ENCODE data around the gene BHLHA15.

BHLHA15 gene

DNA sequence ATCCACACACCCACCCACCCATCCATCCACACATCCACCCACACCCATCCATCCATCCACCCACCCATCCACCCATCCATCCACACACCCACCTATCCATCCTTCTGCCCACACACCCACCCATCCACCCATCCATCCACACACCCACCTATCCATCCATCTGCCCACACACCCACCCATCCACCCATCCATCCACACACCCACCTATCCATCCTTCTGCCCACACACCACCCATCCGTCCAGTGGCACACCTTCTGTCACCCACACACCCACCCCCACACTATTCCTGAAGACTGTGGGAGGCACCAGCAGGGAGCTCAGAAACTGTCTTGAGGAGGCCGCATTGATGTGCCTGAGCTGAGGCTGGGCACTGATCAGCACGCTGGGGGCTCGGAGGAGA is 31.7 kb downstream of the BHLHA15 start:
- Histone ChIP-seq H3K4ac (ENCODE audit: low read depth in 1 of 2, low read length in 2 of 2) (no peak overlapping the region), H3K18ac (ENCODE audit: low read depth in 1 of 2, low read length in 2 of 2) (no peak overlapping the region), H3K4me2 (ENCODE audit: low read length, poor library complexity, severe bottlenecking) (no peak overlapping the region), H2BK12ac (ENCODE audit: low read length in 2 of 2) (no peak overlapping the region), H4K91ac (ENCODE audit: low read length) (no peak overlapping the region), H3K4me1 (ENCODE audit: control insufficient read depth, insufficient read depth, low read depth, low read length) (peaks cover 9% of the 10 kb centered on the region), H3K23ac (ENCODE audit: low read length in 2 of 2) (no peak overlapping the region), H2AK5ac (ENCODE audit: low read length, severe bottlenecking) (no peak overlapping the region), H2BK15ac (ENCODE audit: low read depth, poor library complexity, severe bottlenecking) (no peak overlapping the region), H2BK5ac (ENCODE audit: low read depth, low read length, poor library complexity, severe bottlenecking) (no peak overlapping the region), H3K27ac (ENCODE audit: low read length, poor library complexity, severe bottlenecking) (no peak overlapping the region), H3K9ac (ENCODE audit: low read length) (no peak overlapping the region), H3K27me3 (ENCODE audit: control insufficient read depth in 1 of 2, insufficient read depth in 1 of 2, low read length in 2 of 2) (no peaks in the 10 kb centered on the region), H2AFZ (ENCODE audit: low read depth, low read length) (no peak overlapping the region), H3K4me3 (ENCODE audit: insufficient read depth in 1 of 2, low read depth in 1 of 2, low read length in 2 of 2) (no peak overlapping the region), H3K9me3 (ENCODE audit: control insufficient read depth, low read length) (no peaks in the 10 kb centered on the region), H3K79me1 (replicated peaks; ENCODE audit: low read length, poor library complexity, severe bottlenecking) (peaks cover 20% of the 10 kb centered on the region), H3K36me3 (ENCODE audit: control insufficient read depth in 1 of 2, insufficient read depth in 2 of 2, low read depth in 1 of 2, low read length in 2 of 2) (peaks cover 35 to 78% of the 10 kb centered on the region in 2 experiments), H3K14ac (ENCODE audit: low read length in 2 of 2) (no peak overlapping the region), H2BK120ac (ENCODE audit: low read depth, low read length) (no peak overlapping the region), H4K8ac (ENCODE audit: low read length) (no peak overlapping the region)
- no peak for DNase-seq
- 79% methylated on average over 4 of the region's 4 CpGs for WGBS

GRCh38 chr7:98244871-98245270 is 33.6 kb downstream of the BHLHA15 start:
- 99% methylated on average over 14 of the region's 14 CpGs for WGBS
- Histone ChIP-seq H3K23ac (ENCODE audit: low read length in 2 of 2) (no peak overlapping the region), H2BK120ac (ENCODE audit: low read depth, low read length) (no peak overlapping the region), H2BK12ac (ENCODE audit: low read length in 2 of 2) (no peak overlapping the region), H2AFZ (ENCODE audit: low read depth, low read length) (no peak overlapping the region), H3K14ac (ENCODE audit: low read length in 2 of 2) (no peak overlapping the region), H2BK5ac (ENCODE audit: low read depth, low read length, poor library complexity, severe bottlenecking) (no peak overlapping the region), H4K8ac (ENCODE audit: low read length) (no peak overlapping the region), H3K79me1 (replicated peaks; ENCODE audit: low read length, poor library complexity, severe bottlenecking) (peaks cover 29% of the 10 kb centered on the region), H3K4ac (ENCODE audit: low read depth in 1 of 2, low read length in 2 of 2) (no peak overlapping the region), H3K9ac (ENCODE audit: low read length) (no peak overlapping the region), H2BK15ac (ENCODE audit: low read depth, poor library complexity, severe bottlenecking) (no peak overlapping the region), H3K27ac (ENCODE audit: low read length, poor library complexity, severe bottlenecking) (no peak overlapping the region), H2AK5ac (ENCODE audit: low read length, severe bottlenecking) (no peak overlapping the region), H3K36me3 (ENCODE audit: control insufficient read depth in 1 of 2, insufficient read depth in 2 of 2, low read depth in 1 of 2, low read length in 2 of 2) (peaks cover 23 to 74% of the 10 kb centered on the region in 2 experiments), H3K4me3 (ENCODE audit: insufficient read depth in 1 of 2, low read depth in 1 of 2, low read length in 2 of 2) (peak overlapping the region in 1 of 2 experiments; percentile 31), H3K4me1 (ENCODE audit: control insufficient read depth, insufficient read depth, low read depth, low read length) (peaks cover 7% of the 10 kb centered on the region), H3K9me3 (ENCODE audit: control insufficient read depth, low read length) (no peaks in the 10 kb centered on the region), H3K4me2 (ENCODE audit: low read length, poor library complexity, severe bottlenecking) (no peak overlapping the region), H3K18ac (ENCODE audit: low read depth in 1 of 2, low read length in 2 of 2) (no peak overlapping the region), H3K27me3 (ENCODE audit: control insufficient read depth in 1 of 2, insufficient read depth in 1 of 2, low read length in 2 of 2) (no peaks in the 10 kb centered on the region), H4K91ac (ENCODE audit: low read length) (no peak overlapping the region)
- no peak for DNase-seq

GRCh38 chr7:98248156-98248555 is 36.9 kb downstream of the BHLHA15 start:
- Histone ChIP-seq H3K27ac (ENCODE audit: low read length, poor library complexity, severe bottlenecking) (no peak overlapping the region), H2BK5ac (ENCODE audit: low read depth, low read length, poor library complexity, severe bottlenecking) (no peak overlapping the region), H3K4me2 (ENCODE audit: low read length, poor library complexity, severe bottlenecking) (no peak overlapping the region), H3K36me3 (ENCODE audit: control insufficient read depth in 1 of 2, insufficient read depth in 2 of 2, low read depth in 1 of 2, low read length in 2 of 2) (peaks cover 8 to 50% of the 10 kb centered on the region in 2 experiments), H3K27me3 (ENCODE audit: control insufficient read depth in 1 of 2, insufficient read depth in 1 of 2, low read length in 2 of 2) (no peaks in the 10 kb centered on the region), H2BK15ac (ENCODE audit: low read depth, poor library complexity, severe bottlenecking) (no peak overlapping the region), H3K4me3 (ENCODE audit: insufficient read depth in 1 of 2, low read depth in 1 of 2, low read length in 2 of 2) (no peak overlapping the region), H3K4me1 (ENCODE audit: control insufficient read depth, insufficient read depth, low read depth, low read length) (peaks cover 16% of the 10 kb centered on the region), H4K91ac (ENCODE audit: low read length) (no peak overlapping the region), H3K9me3 (ENCODE audit: control insufficient read depth, low read length) (no peaks in the 10 kb centered on the region), H3K23ac (ENCODE audit: low read length in 2 of 2) (no peak overlapping the region), H3K18ac (ENCODE audit: low read depth in 1 of 2, low read length in 2 of 2) (no peak overlapping the region), H2BK120ac (ENCODE audit: low read depth, low read length) (no peak overlapping the region), H2BK12ac (ENCODE audit: low read length in 2 of 2) (no peak overlapping the region), H3K14ac (ENCODE audit: low read length in 2 of 2) (no peak overlapping the region), H3K4ac (ENCODE audit: low read depth in 1 of 2, low read length in 2 of 2) (no peak overlapping the region), H2AFZ (ENCODE audit: low read depth, low read length) (no peak overlapping the region), H4K8ac (ENCODE audit: low read length) (no peak overlapping the region), H3K9ac (ENCODE audit: low read length) (no peak overlapping the region), H2AK5ac (ENCODE audit: low read length, severe bottlenecking) (no peak overlapping the region), H3K79me1 (replicated peaks; ENCODE audit: low read length, poor library complexity, severe bottlenecking) (peaks cover 41% of the 10 kb centered on the region)
- no peak for DNase-seq
- 97% methylated on average over 12 of the region's 12 CpGs for WGBS

DNA sequence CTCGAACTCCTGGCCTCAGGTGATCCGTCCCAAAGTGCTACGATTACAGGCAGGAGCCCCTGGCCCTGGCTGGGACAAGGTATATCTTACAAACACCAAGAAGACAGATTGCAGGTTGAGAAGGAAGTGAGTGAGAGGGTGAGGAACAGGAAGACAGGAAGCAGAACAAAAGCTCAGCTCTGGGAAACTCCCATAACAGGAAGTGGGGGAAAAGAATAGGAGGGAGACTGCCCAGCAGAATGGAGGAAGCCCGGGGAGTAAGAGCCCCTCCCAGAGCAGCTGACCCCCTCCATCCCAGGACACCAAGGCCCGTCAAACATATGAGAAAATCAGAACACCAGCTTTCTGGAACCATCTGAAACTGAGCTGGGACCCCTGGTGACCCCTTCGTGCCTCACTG is 37.9 kb downstream of the BHLHA15 start:
- no peak overlapping the region for H4K8ac ChIP-seq (ENCODE audit: low read length)
- H3K9ac ChIP-seq (ENCODE audit: low read length): no peak overlapping the region
- H4K91ac ChIP-seq (ENCODE audit: low read length): no peak overlapping the region
- WGBS: 84% methylated on average over 6 of the region's 6 CpGs
- H3K9me3 ChIP-seq (ENCODE audit: control insufficient read depth, low read length): no peaks in the 10 kb centered on the region
- DNase-seq: no peak
- no peak overlapping the region for H3K4me2 ChIP-seq (ENCODE audit: low read length, poor library complexity, severe bottlenecking)
- H2BK5ac ChIP-seq (ENCODE audit: low read depth, low read length, poor library complexity, severe bottlenecking): no peak overlapping the region
- H2BK12ac ChIP-seq (ENCODE audit: low read length in 2 of 2): no peak overlapping the region
- H3K4me3 ChIP-seq (ENCODE audit: insufficient read depth in 1 of 2, low read depth in 1 of 2, low read length in 2 of 2): no peak overlapping the region
- H3K23ac ChIP-seq (ENCODE audit: low read length in 2 of 2): no peak overlapping the region
- no peaks in the 10 kb centered on the region for H3K27me3 ChIP-seq (ENCODE audit: control insufficient read depth in 1 of 2, insufficient read depth in 1 of 2, low read length in 2 of 2)
- H3K27ac ChIP-seq (ENCODE audit: low read length, poor library complexity, severe bottlenecking): no peak overlapping the region
- H3K4me1 ChIP-seq (ENCODE audit: control insufficient read depth, insufficient read depth, low read depth, low read length): peaks cover 20% of the 10 kb centered on the region
- no peak overlapping the region for H3K14ac ChIP-seq (ENCODE audit: low read length in 2 of 2)
- H2AFZ ChIP-seq (ENCODE audit: low read depth, low read length): no peak overlapping the region
- no peak overlapping the region for H2BK120ac ChIP-seq (ENCODE audit: low read depth, low read length)
- H3K18ac ChIP-seq (ENCODE audit: low read depth in 1 of 2, low read length in 2 of 2): no peak overlapping the region
- no peak overlapping the region for H2BK15ac ChIP-seq (ENCODE audit: low read depth, poor library complexity, severe bottlenecking)
- peaks cover 8 to 41% of the 10 kb centered on the region in 2 experiments for H3K36me3 ChIP-seq (ENCODE audit: control insufficient read depth in 1 of 2, insufficient read depth in 2 of 2, low read depth in 1 of 2, low read length in 2 of 2)
- H2AK5ac ChIP-seq (ENCODE audit: low read length, severe bottlenecking): no peak overlapping the region
- H3K79me1 ChIP-seq (replicated peaks; ENCODE audit: low read length, poor library complexity, severe bottlenecking): peaks cover 44% of the 10 kb centered on the region
- no peak overlapping the region for H3K4ac ChIP-seq (ENCODE audit: low read depth in 1 of 2, low read length in 2 of 2)

All from mesenchymal stem cell (in vitro differentiated cells and primary cell).